Ovary (tissue), 3 donors: Measurements from ENCODE around the gene EPB41L1.

Experiments used
- CTCF ChIP-seq, 3 donors: fragments of 450-650 bp in 2 of 3; fragments of 200-600 bp in 1 of 3; IDR thresholded peaks; one replicate each; pipeline versions ENCODE4 v1.5.1 to v1.8.0; 2016 to 2022; ENCODE audit warnings: antibody characterized with exemption in 3 of 3, mild to moderate bottlenecking in 1 of 3
- POLR2A ChIP-seq: fragments of 450-650 bp; IDR thresholded peaks from one replicate; pipeline ENCODE4 v1.6.1; 2017; ENCODE audit warnings: antibody characterized with exemption, mild to moderate bottlenecking, moderate library complexity
- donor health status: DM: no; HTN: no; CAD: no.

DNA sequence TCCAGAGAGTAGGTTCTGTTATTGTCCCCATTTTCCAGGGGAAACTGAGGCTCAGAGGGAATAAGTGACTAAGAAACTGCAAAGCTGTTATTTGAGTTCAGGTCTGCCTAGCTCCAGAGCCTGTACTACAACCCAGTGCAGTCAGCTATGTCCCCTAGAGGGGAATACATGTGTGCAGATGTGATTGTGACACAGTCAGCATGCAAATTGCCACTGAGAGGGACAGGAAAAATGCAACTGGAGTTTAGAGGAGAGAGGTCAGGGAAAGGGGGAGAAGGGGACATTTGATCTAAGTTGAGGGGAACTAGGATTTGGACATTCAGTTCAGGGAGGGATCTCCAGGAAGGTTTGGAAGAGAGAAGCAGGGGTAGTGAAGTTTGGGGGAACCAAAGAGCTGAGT, 38.6 kb upstream of the EPB41L1 start:
- TF ChIP-seq CTCF (IDR thresholded peaks at IDR 0.05) (no peak), POLR2A (no peak)
